Stimulated activated CD4-positive, alpha-beta T cell treated with anti-CD3 and anti-CD28 coated beads, Interleukin-4, amount 100 ng/mL, for 48 hours (primary cell): ENCODE data around the gene CCDC167.
"Not testable (repeated sequence)": the region's sequence is repeated elsewhere in the genome, so short reads cannot be mapped to it uniquely, and the experiment has no call there.

Experiments used
- DNase-seq, 2 donors: peaks; one replicate each; pipeline ENCODE4 v3.0.0-alpha.2; 2020; ENCODE audit warnings: low read depth in 2 of 2

Gene CCDC167

GRCh38 chr6:37511201-37511600 is 11.5 kb upstream of the CCDC167 start:
- DNase-seq = no peak

DNA sequence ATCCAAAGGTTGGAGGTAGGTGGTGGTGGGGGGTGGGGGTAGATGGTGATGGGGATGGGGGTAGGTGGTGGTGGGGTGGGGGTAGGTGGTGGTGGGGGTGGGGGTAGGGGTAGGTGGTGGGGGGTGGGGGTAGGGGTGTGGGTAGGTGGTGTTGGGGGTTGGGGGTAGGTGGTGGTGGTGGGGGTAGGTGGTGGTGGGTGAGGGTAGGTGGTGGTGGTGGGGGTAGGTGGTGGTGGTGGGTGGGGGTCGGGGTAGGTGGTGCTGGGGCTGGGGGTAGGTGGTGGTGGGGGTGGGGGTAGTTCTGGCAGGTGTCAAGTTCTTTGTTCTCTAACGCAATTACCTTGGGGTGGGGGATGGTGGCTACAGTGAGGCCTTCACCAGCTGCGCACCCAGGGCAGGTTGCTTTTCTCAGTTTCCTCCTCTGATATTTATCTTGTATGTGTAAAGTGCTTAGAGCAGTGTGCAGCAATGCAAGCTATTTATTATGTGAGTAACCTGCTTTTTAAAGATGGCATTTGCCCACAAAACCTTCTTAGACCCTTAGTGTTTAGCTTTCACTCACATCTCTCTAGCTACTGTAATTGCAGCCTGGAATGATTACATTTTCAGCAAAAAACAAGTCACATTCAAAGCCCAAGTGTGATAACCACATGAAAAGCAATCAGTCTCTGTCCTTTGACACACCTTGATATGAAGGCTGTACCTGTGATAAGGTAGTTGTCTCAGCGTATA is 8.2 kb upstream of the CCDC167 start:
- DNase-seq = no peak

DNA sequence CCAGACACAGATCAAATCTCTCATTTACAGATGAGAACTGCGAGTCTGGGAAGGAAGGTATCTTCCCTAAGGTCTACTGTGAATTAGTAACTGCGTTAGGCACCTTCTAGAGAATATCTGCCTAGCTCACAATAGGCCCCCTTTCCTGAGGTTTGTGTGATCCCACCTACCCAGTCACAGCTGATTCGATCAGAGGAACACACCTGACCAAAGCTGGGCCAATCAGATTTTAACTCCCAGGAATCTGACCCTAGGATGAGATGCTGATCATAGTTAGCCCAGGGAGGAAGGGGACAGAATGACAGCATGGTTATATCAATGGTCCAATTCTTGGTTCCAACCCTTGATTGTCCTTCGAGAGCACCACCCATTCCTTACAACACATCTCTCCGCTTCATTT is 7.4 kb upstream of the CCDC167 start:
- DNase-seq = no peak

DNA sequence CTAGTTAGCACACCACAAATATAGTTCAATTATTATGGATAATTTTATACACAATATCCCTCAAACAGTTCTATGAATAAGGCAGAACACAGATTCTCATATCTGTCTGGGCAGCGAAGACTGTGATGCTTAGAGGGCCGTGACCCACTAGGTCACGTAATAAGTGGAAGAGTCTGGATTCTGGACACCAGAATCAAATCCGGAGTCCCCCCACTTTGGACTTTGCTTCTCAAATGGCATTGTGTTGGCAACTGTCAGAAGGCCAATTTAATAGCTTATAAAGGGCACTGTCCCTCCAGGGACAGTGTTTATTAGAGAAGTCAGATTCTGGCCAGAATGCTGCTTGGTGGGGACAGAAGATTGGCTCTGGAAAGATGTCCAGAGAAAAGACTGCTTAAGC is 6.8 kb upstream of the CCDC167 start:
- no peak for DNase-seq

GRCh38 chr6:37504024-37504423 is 4.3 kb upstream of the CCDC167 start:
- DNase-seq = no peak

DNA sequence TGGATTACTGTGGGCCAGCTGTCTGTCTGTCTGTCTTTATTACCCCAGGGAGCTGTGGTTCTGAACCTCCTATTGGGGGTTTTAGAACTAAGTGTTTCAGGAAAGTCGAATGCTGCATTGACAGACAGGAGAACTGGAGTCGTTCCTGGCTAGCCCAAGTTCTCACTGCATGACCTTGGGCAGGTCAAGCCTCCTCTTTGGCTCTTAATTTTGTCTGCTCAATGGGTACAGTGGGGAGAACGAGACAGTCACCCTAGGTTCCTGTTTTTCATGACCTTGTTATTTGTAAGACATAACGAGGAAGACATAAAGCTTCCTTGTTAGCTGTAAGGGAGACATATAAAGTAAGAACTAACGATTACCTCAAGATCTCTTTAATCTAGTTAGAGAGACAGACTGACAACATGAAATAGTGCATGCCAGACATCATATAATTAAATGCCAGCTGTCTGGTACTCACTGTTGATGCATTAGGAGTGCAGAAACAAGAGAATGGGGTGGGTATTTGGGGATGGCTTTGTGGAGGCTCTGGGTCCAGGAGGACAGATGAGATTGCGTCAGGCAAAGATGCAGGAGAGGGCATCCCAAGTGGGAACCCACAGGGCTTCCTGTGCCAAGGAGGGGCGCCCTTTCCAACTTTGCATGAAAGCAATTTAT is 3.7 kb upstream of the CCDC167 start:
- DNase-seq = no peak

DNA sequence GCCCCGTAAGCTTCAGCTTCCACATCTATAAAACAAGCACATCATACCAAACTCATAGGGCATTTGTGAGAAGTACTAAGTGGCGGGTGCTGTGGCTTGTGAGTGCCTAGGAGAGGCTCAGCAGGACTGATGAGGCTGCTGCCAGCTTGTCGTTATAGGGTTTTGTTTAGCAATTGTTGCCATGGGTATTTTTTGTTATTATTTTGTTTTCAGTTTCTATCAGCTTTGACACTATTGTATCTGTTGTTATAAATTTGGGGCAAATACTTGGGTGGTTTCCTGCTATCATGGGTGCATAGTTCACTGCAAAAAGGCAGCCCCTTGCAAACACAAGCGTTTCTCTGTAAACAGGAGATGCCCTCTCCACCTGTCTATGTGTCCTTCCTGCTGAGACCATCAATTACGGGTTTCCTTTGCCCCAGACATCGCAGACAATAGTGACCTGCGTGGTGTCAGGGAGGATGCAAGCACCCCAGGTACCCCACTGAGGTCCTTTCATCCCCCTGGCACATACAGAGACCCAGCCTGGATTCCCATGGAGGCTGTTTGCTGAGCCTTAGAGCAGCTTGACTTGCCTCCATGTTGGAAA is 3.1 kb upstream of the CCDC167 start:
- DNase-seq = no peak

GRCh38 chr6:37501632-37502491 is 2.2 kb upstream of the CCDC167 start:
- no peak for DNase-seq

DNA sequence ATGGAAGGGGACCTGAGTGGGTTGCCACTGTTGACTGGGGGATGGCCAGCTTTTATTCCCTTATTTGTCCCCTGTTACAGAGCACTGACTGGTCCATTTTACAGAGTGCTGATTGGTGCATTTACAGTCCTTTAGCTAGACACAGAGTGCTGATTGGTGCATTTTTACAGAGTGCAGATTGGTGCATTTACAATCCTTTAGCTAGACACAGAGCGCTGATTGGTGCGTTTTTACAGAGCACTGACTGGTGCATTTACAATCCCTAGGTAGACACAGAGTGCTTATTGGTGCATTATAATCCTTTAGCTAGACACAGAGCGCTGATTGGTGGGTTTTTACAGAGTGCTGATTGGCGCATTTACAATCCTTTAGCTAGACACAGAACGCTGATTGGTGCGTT is 1.2 kb upstream of the CCDC167 start:
- not testable (repeated sequence) for DNase-seq

GRCh38 chr6:37500294-37500608 is 558 bp upstream of the CCDC167 start:
- no peak for DNase-seq

DNA sequence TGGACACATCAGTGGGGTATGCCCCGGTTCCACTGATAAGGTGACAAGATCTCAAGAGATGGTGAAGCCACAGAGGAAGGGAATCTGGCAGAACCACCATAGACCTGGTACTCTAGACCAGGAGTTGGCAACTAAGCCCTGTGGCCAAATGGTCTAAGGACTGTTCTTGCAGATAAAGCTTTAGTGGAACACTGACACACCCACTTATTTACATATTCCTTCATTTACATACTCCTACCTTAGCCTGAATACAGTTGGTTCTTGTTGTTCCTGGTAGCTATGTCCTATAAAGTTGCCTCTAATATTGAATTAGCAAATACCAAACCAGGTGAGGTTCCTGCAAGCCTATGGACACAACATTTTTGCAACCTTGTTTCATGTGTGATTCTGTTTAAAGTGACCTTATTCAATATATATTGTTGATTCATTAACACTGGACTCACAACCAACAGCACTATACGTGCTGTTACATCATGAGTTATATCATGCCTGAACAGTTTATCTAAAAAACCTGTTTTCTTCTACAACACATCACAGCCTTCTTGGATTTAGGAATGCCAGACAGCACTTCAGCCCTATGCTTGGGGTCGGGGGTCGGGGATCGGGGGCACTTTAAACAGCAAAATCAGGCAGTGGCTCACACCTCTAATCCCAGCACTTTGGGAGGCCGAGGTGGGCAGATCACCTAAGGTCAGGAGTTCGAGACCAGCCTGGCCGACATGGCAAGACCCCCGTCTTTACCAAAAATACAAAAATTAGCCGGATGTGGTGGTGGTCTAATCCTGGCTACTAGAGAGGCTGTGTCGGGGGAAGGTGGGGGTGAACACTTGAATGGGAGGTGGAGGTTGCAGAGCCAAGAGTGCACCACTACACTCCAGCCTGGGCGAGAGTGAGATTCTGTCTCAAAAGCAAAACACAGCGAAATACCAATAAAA is 2.5 kb downstream of the CCDC167 start:
- DNase-seq = no peak

- peak in 1 of 2 donors; percentile 38 for DNase-seq
Observed at GRCh38 chr6:37495244-37495934, 4.3 kb downstream of the CCDC167 start.

GRCh38 chr6:37493661-37493995 is 6.1 kb downstream of the CCDC167 start:
- no peak for DNase-seq

GRCh38 chr6:37492991-37493660 is 6.6 kb downstream of the CCDC167 start:
- DNase-seq = no peak

- no peak for DNase-seq
Observed at GRCh38 chr6:37492236-37492972, 7.3 kb downstream of the CCDC167 start.

DNA sequence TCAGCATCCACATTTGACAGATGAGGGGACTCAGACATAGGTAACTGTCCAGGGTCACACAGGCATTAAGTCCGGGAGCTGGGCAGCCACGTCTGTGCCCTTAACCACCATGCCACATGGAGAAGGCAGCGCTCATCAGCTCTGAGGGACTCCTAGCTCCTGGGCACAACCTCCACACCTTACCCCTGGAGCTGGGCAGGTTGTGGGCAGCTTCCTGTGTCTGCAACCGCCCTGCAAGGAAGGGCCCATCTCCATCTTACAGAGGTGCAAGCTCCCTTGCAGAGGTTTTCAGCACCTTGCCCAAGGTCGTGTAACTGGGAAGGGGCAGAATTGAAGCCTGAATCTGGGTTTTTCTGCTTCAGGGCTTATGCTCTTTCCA is 7.9 kb downstream of the CCDC167 start:
- no peak for DNase-seq

DNA sequence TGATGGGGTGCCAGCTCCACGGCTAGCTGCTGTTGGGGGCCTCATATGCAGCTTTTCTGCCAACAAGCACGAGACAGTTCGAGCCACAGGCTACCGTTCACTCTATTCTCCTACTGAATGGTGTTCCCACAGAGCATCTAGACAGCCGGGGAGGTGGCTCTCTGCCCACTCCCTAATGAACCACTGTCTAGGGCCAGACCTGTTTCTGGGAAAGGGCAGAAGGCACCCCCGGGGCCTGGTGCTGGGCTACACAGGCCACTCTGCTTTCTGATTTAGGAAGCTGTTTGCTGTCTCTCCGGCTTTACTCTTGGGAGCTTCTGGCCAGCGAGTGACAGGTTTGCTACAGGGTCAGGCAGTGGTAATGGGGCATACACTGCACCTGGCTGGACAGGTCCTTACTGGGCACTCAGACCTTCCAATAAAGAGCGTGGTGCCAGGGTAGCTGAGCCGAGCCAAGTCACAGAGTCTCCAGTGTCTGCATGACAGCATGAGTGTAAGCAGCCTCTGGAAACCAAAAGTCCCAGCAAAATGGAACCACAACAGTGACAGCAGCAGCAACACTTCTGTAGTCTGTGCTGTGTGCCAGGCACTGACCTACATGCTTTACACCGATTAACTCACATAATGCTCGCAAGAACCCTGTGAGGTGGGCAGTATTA is 8.4 kb downstream of the CCDC167 start:
- DNase-seq = no peak

DNA sequence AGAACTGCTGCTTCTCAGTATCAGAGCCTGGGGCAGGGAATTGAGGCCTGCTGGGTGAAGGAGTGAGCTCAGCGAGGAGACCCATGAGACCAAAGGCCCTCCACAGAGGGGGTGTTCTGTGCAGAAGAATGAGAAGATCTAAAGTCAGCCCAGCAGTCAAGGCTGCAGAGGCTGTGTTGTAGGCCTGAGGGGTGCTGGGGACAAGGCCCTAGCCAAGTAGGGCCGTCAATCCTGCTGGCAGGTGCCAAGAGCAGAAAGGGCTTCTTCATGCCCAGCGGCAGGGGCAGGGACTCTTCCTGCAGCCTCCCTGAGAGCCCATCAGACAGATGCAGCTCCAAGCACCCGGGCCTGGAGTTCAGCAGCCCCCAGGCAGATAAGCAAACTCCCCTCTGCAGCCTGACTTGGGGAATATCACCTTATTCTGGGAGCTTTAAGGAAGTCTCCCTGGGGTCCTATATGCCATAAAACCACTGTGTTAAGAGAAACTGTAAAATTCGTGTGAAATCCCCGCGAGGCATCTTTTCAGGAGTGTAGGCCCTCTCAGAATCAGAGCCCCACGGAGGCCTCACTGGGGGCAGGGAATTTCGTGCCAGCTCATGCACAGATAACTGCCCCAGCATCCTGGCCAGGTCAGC is 9.0 kb downstream of the CCDC167 start:
- no peak for DNase-seq
